ENCODE data around the gene QRICH1. TPM values are rescaled to one million over a fixed set of nuclear protein-coding genes. Genes with fewer than 3 reads are reported as not detected.

The QRICH1 gene
- polyA plus RNA-seq, 1 of the 3 experiments (the other 2 are of a cell fraction) = 58.5 TPM

DNA sequence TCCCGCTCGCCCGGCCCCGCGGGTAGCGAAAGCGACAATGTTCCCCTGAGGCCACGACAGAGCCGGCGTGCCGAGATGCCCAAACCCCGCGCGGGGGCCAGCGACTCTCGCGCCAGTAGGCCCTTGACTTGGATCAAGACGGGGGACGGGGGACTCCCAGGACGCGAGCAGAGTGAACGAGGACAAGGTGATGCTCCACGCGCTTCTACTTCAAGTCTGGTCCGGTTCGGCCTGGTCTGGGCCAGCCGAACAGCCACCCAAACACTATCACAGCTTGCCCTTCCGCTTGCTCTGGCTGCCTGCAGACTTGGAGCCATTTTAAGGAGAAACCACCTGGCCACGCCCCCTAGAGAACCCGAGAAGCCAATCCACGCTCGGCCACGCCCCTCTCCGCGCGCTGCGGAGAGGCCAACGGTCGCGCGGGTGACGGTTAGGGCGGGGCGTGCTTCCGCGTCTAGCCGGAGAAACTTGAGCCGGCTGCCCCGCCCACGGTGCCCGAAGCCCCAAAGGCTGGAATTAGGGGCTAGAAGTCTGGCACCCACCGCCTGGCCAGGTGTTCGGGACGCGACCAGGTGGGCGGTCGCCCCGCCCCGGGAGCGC, 72.6 kb downstream of the QRICH1 start (continued):
- peak; percentile 88 for TF ChIP-seq SIN3A (IDR thresholded peaks at IDR 0.05; ENCODE audit: borderline replicate concordance, low read depth, low read length)
- TF ChIP-seq FOSL2 (IDR thresholded peaks at IDR 0.05; ENCODE audit: borderline replicate concordance, low read depth) = no peak
- TF ChIP-seq FOXM1 (IDR thresholded peaks at IDR 0.05; ENCODE audit: low read depth) = 0 out of 2 replicates have a peak, but pooled peaks have one; percentile 12
- TF ChIP-seq, protein P1, sequence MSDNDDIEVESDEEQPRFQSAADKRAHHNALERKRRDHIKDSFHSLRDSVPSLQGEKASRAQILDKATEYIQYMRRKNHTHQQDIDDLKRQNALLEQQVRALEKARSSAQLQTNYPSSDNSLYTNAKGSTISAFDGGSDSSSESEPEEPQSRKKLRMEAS (IDR thresholded peaks at IDR 0.05; ENCODE audit: low read depth) = peak; percentile 72
- TF ChIP-seq CHD2 (IDR thresholded peaks at IDR 0.05; ENCODE audit: low read length, partially characterized antibody) = peak; percentile 71
- peak; percentile 56; the same call in 1 of the 2 replicates for TF ChIP-seq RFX5 (IDR thresholded peaks at IDR 0.05; ENCODE audit: low read length)
- TF ChIP-seq SMC3 (IDR thresholded peaks at IDR 0.05; ENCODE audit: low read depth, low read length) = no peak
- TF ChIP-seq, protein P2, sequence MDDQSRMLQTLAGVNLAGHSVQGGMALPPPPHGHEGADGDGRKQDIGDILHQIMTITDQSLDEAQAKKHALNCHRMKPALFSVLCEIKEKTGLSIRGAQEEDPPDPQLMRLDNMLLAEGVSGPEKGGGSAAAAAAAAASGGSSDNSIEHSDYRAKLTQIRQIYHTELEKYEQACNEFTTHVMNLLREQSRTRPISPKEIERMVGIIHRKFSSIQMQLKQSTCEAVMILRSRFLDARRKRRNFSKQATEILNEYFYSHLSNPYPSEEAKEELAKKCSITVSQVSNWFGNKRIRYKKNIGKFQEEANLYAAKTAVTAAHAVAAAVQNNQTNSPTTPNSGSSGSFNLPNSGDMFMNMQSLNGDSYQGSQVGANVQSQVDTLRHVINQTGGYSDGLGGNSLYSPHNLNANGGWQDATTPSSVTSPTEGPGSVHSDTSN (IDR thresholded peaks at IDR 0.05) = 0 out of 2 replicates have a peak, but pooled peaks have one; percentile 6

DNA sequence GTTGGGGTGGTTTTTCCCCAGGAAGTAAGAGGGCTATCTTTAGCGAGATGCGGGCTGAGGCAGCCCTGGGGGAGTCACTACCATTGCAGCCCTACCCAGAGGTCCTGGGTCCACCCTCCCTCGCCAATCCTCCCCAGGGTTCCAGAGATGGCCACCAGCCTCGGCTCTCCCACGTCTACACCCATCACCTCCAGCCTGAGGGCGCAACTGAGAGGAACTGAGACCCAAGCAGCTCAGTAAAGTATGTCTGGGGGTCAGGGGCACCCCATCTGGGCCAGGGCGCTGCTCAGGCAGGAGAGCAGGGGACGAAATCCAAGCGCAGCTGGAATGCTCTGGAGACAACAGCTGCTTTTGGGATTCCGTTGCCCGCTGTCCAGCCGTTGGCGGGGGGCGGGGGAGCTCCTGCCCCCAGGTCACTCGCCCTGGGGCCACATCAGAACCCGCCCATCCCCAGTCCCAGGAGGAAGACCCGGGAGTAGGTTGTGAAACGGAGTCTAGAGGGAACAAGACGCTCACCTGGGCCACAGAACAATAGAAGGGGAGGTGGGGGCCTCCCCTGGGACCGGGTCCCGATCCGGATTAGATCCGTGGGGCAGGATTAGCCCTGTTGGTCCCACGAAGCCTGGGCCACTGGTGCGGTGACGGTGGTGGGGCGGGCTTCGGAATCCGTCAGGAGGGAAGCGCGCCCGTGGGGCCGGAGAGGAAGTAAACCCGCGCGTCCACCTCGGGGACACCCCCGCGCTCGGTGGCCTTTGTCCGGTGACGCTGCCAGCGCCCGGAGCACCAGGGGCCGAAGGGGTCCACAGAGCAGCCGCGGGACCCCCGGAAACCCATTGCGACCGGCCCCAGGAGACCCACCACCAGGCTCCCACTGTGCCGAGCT, 73.3 kb downstream of the QRICH1 start:
- POLR2A ChIA-PET = interaction anchor here (0.8 to 4.6 kb wide), 11 partner anchors 8 to 338 kb away, joined by 3 to 80 read pairs (median 5); partner anchors contain the start of genes GPX1, IMPDH2, PRKAR2A and QRICH1
- WGBS (ENCODE audit: low lambda C conversion rate) = 7% methylated on average over 9 of the region's 51 CpGs
- no peaks in the 10 kb centered on the region for H3K9me3 ChIP-seq

DNA sequence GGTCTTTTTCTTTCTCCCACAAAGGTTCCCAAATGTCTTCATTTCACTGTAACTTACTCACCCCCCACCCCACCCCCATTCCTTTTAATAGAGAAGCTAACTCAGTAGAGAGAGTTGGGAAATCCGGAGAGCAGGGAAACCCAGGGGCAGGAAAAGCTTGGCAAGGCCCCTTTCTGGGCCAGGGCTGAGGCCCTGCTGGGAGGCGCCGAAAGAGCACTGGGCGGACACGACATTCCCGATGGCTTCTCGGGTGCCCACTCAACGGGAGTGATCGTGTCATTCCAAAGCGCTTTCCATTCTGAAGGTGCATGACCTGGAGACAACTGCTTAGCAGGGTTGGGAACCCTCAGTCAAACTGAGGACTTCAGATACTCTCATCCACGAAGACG, 73.9 kb downstream of the QRICH1 start:
- no peak for DNase-seq
- Histone ChIP-seq H3K79me2 (ENCODE audit: insufficient read depth) (peaks cover 63% of the 10 kb centered on the region), H3F3A (replicated peaks; ENCODE audit: insufficient read depth) (peaks cover 45% of the 10 kb centered on the region), H3K27ac (ENCODE audit: low read depth in 2 of 2, low read length in 1 of 2) (peak overlapping the region; percentile 90 to 99), H3K36me3 (replicated peaks in 1 of 2; ENCODE audit: control insufficient read depth in 1 of 2, insufficient read depth in 2 of 2, low read length in 1 of 2) (peaks cover 27 to 33% of the 10 kb centered on the region in 2 experiments), H3K9me2 (no peaks in the 10 kb centered on the region), H2AFZ (ENCODE audit: low read depth) (no peak overlapping the region), H3K27me3 (ENCODE audit: insufficient read depth) (no peaks in the 10 kb centered on the region), H4K20me1 (ENCODE audit: insufficient read depth) (0 out of 2 replicates have a peak, but pooled peaks cover 5% of the 10 kb centered on the region), H3K4me2 (peak overlapping the region; percentile 97), H3K9ac (peak overlapping the region; percentile 99), H3K9me3 (no peaks in the 10 kb centered on the region), H3K4me3 (ENCODE audit: low read depth in 2 of 2, low read length in 1 of 2) (peak overlapping the region; percentile 87 to 94), H3K4me1 (ENCODE audit: control insufficient read depth in 1 of 2, insufficient read depth in 2 of 2, low read depth in 1 of 2, low read length in 1 of 2) (peaks cover 0 to 34% of the 10 kb centered on the region in 2 experiments; a peak in 1 of 4 replicates)
- CTCF ChIA-PET = interaction anchor here (1.6 to 14.2 kb wide), 3 partner anchors 9 to 31 kb away, joined by 8 to 114 read pairs (median 39); partner anchors contain the start of genes IMPDH2, P4HTM and WDR6
- WGBS (ENCODE audit: low lambda C conversion rate) = 35% methylated on average over 9 of the region's 12 CpGs
- TF ChIP-seq SIN3A (IDR thresholded peaks at IDR 0.05; ENCODE audit: borderline replicate concordance, low read depth, low read length) (no peak), TCF12 (IDR thresholded peaks at IDR 0.05) (no peak), EZH2phosphoT487 (IDR thresholded peaks at IDR 0.05; ENCODE audit: borderline replicate concordance, low read depth) (no peak), RXRA (IDR thresholded peaks at IDR 0.05; ENCODE audit: borderline replicate concordance, low read depth) (no peak), RAD21 (IDR thresholded peaks at IDR 0.05; ENCODE audit: low read length) (no peak), NFIC (IDR thresholded peaks at IDR 0.05; ENCODE audit: borderline replicate concordance) (no peak), SMC3 (IDR thresholded peaks at IDR 0.05; ENCODE audit: low read depth, low read length) (no peak)
- TF ChIP-seq, protein P3, sequence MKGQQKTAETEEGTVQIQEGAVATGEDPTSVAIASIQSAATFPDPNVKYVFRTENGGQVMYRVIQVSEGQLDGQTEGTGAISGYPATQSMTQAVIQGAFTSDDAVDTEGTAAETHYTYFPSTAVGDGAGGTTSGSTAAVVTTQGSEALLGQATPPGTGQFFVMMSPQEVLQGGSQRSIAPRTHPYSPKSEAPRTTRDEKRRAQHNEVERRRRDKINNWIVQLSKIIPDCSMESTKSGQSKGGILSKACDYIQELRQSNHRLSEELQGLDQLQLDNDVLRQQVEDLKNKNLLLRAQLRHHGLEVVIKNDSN (IDR thresholded peaks at IDR 0.05; ENCODE audit: borderline replicate concordance, low read depth) = no peak
- POLR2A ChIA-PET = interaction anchor here (0.8 to 4.6 kb wide), 8 partner anchors 8 to 114 kb away, joined by 3 to 80 read pairs (median 14); partner anchors contain the start of genes IMPDH2, QRICH1 and WDR6

More for the DNA sequence above, 73.3 kb downstream of the QRICH1 start:
- Histone ChIP-seq H3K27me3 (ENCODE audit: insufficient read depth) (no peaks in the 10 kb centered on the region), H3K36me3 (replicated peaks in 1 of 2; ENCODE audit: control insufficient read depth in 1 of 2, insufficient read depth in 2 of 2, low read length in 1 of 2) (peaks cover 30 to 33% of the 10 kb centered on the region in 2 experiments), H3K4me3 (ENCODE audit: low read depth in 2 of 2, low read length in 1 of 2) (peak overlapping the region; percentile 87 to 94), H3K4me1 (ENCODE audit: control insufficient read depth in 1 of 2, insufficient read depth in 2 of 2, low read depth in 1 of 2, low read length in 1 of 2) (peaks cover 0 to 40% of the 10 kb centered on the region in 2 experiments; a peak in 1 of 4 replicates), H3K9me2 (no peaks in the 10 kb centered on the region), H4K20me1 (ENCODE audit: insufficient read depth) (no peaks in the 10 kb centered on the region), H3K9ac (peak overlapping the region; percentile 99), H3K27ac (ENCODE audit: low read depth in 2 of 2, low read length in 1 of 2) (peak overlapping the region; percentile 90 to 99), H3K4me2 (peak overlapping the region; percentile 97), H3F3A (replicated peaks; ENCODE audit: insufficient read depth) (peaks cover 41% of the 10 kb centered on the region), H3K79me2 (ENCODE audit: insufficient read depth) (peaks cover 69% of the 10 kb centered on the region), H2AFZ (ENCODE audit: low read depth) (0 out of 2 replicates have a peak overlapping the region, but pooled peaks have one; percentile 40)
- CTCF ChIA-PET = interaction anchor here (0.9 to 14.2 kb wide), 9 partner anchors 8 to 429 kb away, joined by 3 to 114 read pairs (median 13); partner anchors contain the start of genes IMPDH2, KLHDC8B, P4HTM and QRICH1
- 0 out of 2 replicates have a peak, but pooled peaks have one; percentile 4 for TF ChIP-seq TCF12 (IDR thresholded peaks at IDR 0.05)
- 0 out of 2 replicates have a peak, but pooled peaks have one; percentile 9 for TF ChIP-seq POLR2AphosphoS5 (IDR thresholded peaks at IDR 0.05; ENCODE audit: low read depth, low read length)
- TF ChIP-seq FOSL2 (IDR thresholded peaks at IDR 0.05; ENCODE audit: borderline replicate concordance, low read depth) = no peak
- peak; percentile 55 for DNase-seq

Data from SK-N-SH (cell line).